HepG2 (cell line): ENCODE results near the gene MT1M. TPM values are rescaled to one million over a fixed set of nuclear protein-coding genes. Genes with fewer than 3 reads are reported as not detected.

Experiments
- ATAC-seq: fragments of 200-7000 bp; cut with Tn5 transposase; 3 replicates; pipeline ENCODE4 v1.9.1; 2020; ENCODE audit warnings: mild to moderate bottlenecking, moderate library complexity
- BruUV-seq: library from RNA; stranded (reverse); fragments of 400-500 nt; replicated peaks from 2 replicates; lab custom pipeline; 2021; lab: Mats Ljungman, UMichigan
- CTCF ChIA-PET: fragments of 300-600 bp; formaldehyde crosslinking; extraction: SDS; loops from one replicate; lab custom pipeline; 2021; ENCODE audit warnings: low total read pairs, inconsistent platforms, low intra/inter-chr PET ratio; lab: Yijun Ruan, JAX
- POLR2A ChIA-PET: fragments of 350-600 bp; sonication (Branson Sonifier 250); formaldehyde crosslinking; loops from one replicate; lab custom pipeline; 2020; ENCODE audit warnings: antibody characterized with exemption, inconsistent platforms; lab: Yijun Ruan, JAX
- DNase-seq: peaks from one replicate; pipeline ENCODE4 v3.0.0-alpha.2; 2015; ENCODE audit warnings: low spot score
- FAIRE-seq: peaks from 3 replicates; lab custom pipeline; 2011; peaks lifted over from hg19 to GRCh38; lab: Jason Lieb, UNC
- H2AFZ ChIP-seq: one replicate; pipeline ENCODE4 v1.6.1; 2011; ENCODE audit warnings: low read length, inconsistent platforms
- H3K27ac ChIP-seq: fragments of 300-600 bp; 3 replicates; pipeline ENCODE4 v1.8.0; 2011; ENCODE audit warnings: mixed run types, mild to moderate bottlenecking, mixed read lengths, low read length, inconsistent platforms; ENCODE audit not compliant: insufficient read depth; ENCODE audit errors: extremely low read length
- H3K27me3 ChIP-seq, 2 experiments: fragments of 200-600 bp in 1 of 2; 2 replicates in 1 of 2; 3 replicates in 1 of 2; pipeline versions ENCODE4 v1.6.0 to v1.8.0; 2011; ENCODE audit warnings: low read length in 2 of 2, mild to moderate bottlenecking in 2 of 2, moderate library complexity in 2 of 2, inconsistent platforms in 1 of 2; ENCODE audit not compliant: insufficient read depth in 2 of 2, control insufficient read depth in 1 of 2
- H3K36me3 ChIP-seq, 2 experiments: fragments of 200-600 bp in 1 of 2; replicated peaks in 1 of 2; 2 replicates in 1 of 2; 3 replicates in 1 of 2; pipeline versions ENCODE4 v1.5.1 to v1.8.0; 2011; ENCODE audit warnings: low read length in 2 of 2, inconsistent platforms in 1 of 2; ENCODE audit not compliant: insufficient read depth in 2 of 2, control insufficient read depth in 1 of 2
- H3K4me1 ChIP-seq: 2 replicates; pipeline ENCODE4 v1.5.1; 2012; ENCODE audit warnings: low read length, inconsistent platforms; ENCODE audit not compliant: insufficient read depth
- H3K4me2 ChIP-seq: 2 replicates; pipeline ENCODE4 v1.6.0; 2011; ENCODE audit warnings: low read depth, low read length, inconsistent platforms
- H3K4me3 ChIP-seq, 3 experiments: fragments of 200-600 bp in 1 of 3; sonication (generic), shearing (Covaris generic) in 1 of 3; replicated peaks in 1 of 3; 2 replicates each; pipeline ENCODE4 v1.5.1; 2011 to 2016; ENCODE audit warnings: low read length in 3 of 3, inconsistent platforms in 2 of 3, low read depth in 2 of 3, mild to moderate bottlenecking in 2 of 3, control low read depth in 1 of 3, mixed read lengths in 1 of 3; ENCODE audit not compliant: insufficient read depth in 1 of 3
- H3K79me2 ChIP-seq: one replicate; pipeline ENCODE4 v1.6.1; 2011; ENCODE audit warnings: low read length, inconsistent platforms; ENCODE audit not compliant: insufficient read depth
- H3K9ac ChIP-seq: 2 replicates; pipeline ENCODE4 v1.6.0; 2011; ENCODE audit warnings: mild to moderate bottlenecking, low read depth, low read length, inconsistent platforms; ENCODE audit not compliant: insufficient read depth
- H3K9me3 ChIP-seq: 2 replicates; pipeline ENCODE4 v1.5.1; 2012; ENCODE audit warnings: mild to moderate bottlenecking, low read length
- H4K20me1 ChIP-seq: 2 replicates; pipeline ENCODE4 v1.6.0; 2011; ENCODE audit warnings: inconsistent platforms, mild to moderate bottlenecking, low read length, moderate library complexity; ENCODE audit not compliant: insufficient read depth
- NRL ChIP-seq: sonication (generic); formaldehyde crosslinking; IDR thresholded peaks from 2 replicates; pipeline ENCODE4 v1.5.0; 2020; ENCODE audit warnings: missing genetic modification reagents, mild to moderate bottlenecking, moderate library complexity, borderline replicate concordance
- ZNF30 ChIP-seq: sonication (generic); formaldehyde crosslinking; IDR thresholded peaks from 2 replicates; pipeline ENCODE4 v1.5.0; 2020; ENCODE audit warnings: mild to moderate bottlenecking, missing genetic modification reagents
- WGBS: methylation state at CpG from one replicate; pipeline ENCODE4 v1.1.6; 2017; ENCODE audit warnings: low lambda C conversion rate; 5-methylcytosine and 5-hydroxymethylcytosine counted together
- in situ Hi-C: cut with HindIII; loops from 2 replicates; pipeline ENCODE4 v1.10.0; 2017; ENCODE audit warnings: low pct_unique_long_range_greater_than_20kb; ENCODE audit not compliant: extremely low pct_ligation_motif_present
- intact Hi-C: fragments of 100-400 bp; cut with micrococcal nuclease; formaldehyde crosslinking; loops from one replicate; pipeline ENCODE4 v1.10.0; 2022; ENCODE audit not compliant: unreplicated experiment
- polyA plus RNA-seq, 8 experiments: library from polyadenylated mRNA; depleted of rRNA in 3 of 8; stranded (reverse) in 7 of 8; unstranded in 1 of 8; fragments of >200 nt; fragmentation: Illumina TruSeq in 4 of 8; extraction: Trizol in 4 of 8; gene quantifications; 2 replicates each; pipeline versions ENCODE4 v1.2.1 to v1.2.3, GENCODE V29; 2011 to 2016; ENCODE audit warnings: low read depth in 4 of 8, missing spikeins in 1 of 8, mixed read lengths in 1 of 8; ENCODE audit not compliant: insufficient read depth in 1 of 8
- total RNA-seq, 5 experiments: library from RNA; depleted of rRNA; stranded (reverse); fragments of >200 nt; fragmentation: Illumina TruSeq; extraction: Trizol; gene quantifications; 2 replicates each; pipeline ENCODE4 v1.2.3, GENCODE V29; 2016; ENCODE audit warnings: low read depth in 1 of 5
- TF ChIP-seq, protein P1 (sequence below): sonication (generic); formaldehyde crosslinking; IDR thresholded peaks from 2 replicates; pipeline ENCODE4 v1.4.0; 2020; ENCODE audit warnings: missing genetic modification reagents, borderline replicate concordance

MT1M gene
- total and polyA plus RNA-seq, 2 of the 13 experiments (the other 11 are each of a cell fraction or from before 2014, with no cell fraction given): 4.6 TPM; not detected in 1

DNA sequence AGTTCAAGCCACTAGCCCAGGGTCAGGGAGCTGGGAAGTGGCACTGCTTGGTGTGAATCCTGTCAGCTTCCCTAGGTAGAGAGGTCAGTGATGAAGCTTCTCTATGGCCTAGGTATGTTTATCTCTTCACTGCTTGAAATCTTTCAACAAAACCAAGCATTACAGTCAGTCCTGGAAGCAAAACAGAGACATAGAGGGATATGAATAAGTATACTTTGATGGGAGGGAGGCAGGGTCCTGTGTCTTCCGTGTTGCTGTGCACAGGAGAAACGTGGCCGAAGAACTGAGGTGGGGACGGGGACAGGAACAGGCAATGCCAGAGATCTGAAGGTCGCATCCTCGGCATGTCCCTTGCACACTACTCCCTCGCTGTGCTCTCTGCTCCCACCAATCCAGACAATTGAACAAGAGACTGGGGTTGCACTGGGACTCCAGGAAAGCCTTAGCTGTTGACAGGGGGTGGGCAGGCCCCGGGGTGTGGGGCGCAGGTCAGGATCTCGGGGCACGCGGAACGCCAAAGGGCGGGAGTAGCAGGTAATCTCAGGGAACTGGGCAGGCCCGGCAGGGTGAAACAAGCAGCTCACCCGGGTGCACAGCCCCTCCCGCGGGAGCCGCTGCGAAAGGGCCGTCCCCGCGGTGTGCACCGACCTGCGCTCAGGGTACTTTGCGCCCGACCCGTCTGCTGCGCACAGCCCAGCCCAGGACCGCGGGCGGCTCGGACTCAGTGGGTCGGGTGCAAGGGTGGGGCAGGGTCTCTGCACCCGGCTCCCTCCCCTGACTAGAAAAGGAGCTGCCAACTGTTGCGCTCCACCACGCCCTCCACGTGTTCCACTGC, 36.8 kb downstream of the MT1M start, which contains the start of gene MT1H:
TSS of gene MT1H (plus strand) at position 810 of the 835 bp plus-strand sequence. CDS start 71 bp downstream, outside the sequence.
- no peak for ATAC-seq
- no peaks in the 10 kb centered on the region for H3K9me3 ChIP-seq
- FAIRE-seq: no peak
- no peak within 1 kb of the TSS for H3K4me3 ChIP-seq
- POLR2A ChIA-PET: no interaction called here
- in situ Hi-C loops: no loop called here
- H3K4me2 ChIP-seq: no peak within 1 kb of the TSS
- WGBS: 66% methylated on average over 33 of the region's 38 CpGs
- BruUV-seq: no TSS peak
- no peak within 1 kb of the TSS for H3K9ac ChIP-seq
- H3K36me3 ChIP-seq: no peaks in the 10 kb centered on the region
- H4K20me1 ChIP-seq: no peaks in the 10 kb centered on the region
- no peak within 1 kb of the TSS for H2AFZ ChIP-seq
- CTCF ChIA-PET: no interaction called here
- H3K4me1 ChIP-seq: peaks cover 27% of the 10 kb centered on the region
- intact Hi-C loops: no loop called here
- 0 out of 2 replicates have a peak, but pooled peaks have one; percentile 16 for TF ChIP-seq NRL (CRISPR knock-in tag)
- TF ChIP-seq, protein P1, sequence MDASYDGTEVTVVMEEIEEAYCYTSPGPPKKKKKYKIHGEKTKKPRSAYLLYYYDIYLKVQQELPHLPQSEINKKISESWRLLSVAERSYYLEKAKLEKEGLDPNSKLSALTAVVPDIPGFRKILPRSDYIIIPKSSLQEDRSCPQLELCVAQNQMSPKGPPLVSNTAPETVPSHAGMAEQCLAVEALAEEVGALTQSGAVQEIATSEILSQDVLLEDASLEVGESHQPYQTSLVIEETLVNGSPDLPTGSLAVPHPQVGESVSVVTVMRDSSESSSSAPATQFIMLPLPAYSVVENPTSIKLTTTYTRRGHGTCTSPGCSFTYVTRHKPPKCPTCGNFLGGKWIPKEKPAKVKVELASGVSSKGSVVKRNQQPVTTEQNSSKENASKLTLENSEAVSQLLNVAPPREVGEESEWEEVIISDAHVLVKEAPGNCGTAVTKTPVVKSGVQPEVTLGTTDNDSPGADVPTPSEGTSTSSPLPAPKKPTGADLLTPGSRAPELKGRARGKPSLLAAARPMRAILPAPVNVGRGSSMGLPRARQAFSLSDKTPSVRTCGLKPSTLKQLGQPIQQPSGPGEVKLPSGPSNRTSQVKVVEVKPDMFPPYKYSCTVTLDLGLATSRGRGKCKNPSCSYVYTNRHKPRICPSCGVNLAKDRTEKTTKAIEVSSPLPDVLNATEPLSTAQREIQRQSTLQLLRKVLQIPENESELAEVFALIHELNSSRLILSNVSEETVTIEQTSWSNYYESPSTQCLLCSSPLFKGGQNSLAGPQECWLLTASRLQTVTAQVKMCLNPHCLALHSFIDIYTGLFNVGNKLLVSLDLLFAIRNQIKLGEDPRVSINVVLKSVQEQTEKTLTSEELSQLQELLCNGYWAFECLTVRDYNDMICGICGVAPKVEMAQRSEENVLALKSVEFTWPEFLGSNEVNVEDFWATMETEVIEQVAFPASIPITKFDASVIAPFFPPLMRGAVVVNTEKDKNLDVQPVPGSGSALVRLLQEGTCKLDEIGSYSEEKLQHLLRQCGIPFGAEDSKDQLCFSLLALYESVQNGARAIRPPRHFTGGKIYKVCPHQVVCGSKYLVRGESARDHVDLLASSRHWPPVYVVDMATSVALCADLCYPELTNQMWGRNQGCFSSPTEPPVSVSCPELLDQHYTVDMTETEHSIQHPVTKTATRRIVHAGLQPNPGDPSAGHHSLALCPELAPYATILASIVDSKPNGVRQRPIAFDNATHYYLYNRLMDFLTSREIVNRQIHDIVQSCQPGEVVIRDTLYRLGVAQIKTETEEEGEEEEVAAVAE (CRISPR knock-in tag): no peak
- peak; percentile 49; the same call in 1 of the 2 replicates for TF ChIP-seq ZNF30 (CRISPR knock-in tag)
- no peaks in the 10 kb centered on the region for H3K79me2 ChIP-seq
- H3K27ac ChIP-seq: no peak within 1 kb of the TSS
- peaks cover 7 to 43% of the 10 kb centered on the region in 2 experiments for H3K27me3 ChIP-seq
- DNase-seq: no peak
